HFF-Myc (cell line): Measurements from ENCODE around the gene FRMD4B.

Experiments used
- DNase-seq: peaks from one replicate; pipeline ENCODE4 v3.0.0-alpha.2; 2011; ENCODE audit warnings: low read depth; ENCODE audit errors: extremely low read depth
- H3K4me3 ChIP-seq: replicated peaks from 2 replicates; pipeline ENCODE4 v1.5.1; 2011; ENCODE audit warnings: low read depth, mild to moderate bottlenecking, control low read depth, low read length
- TF ChIP-seq, protein P1 (sequence below): IDR thresholded peaks from 2 replicates; pipeline ENCODE4 v1.5.1; 2012; ENCODE audit warnings: mild to moderate bottlenecking, low read depth, low read length, control low read depth; ENCODE audit errors: missing control alignments

The FRMD4B gene

DNA sequence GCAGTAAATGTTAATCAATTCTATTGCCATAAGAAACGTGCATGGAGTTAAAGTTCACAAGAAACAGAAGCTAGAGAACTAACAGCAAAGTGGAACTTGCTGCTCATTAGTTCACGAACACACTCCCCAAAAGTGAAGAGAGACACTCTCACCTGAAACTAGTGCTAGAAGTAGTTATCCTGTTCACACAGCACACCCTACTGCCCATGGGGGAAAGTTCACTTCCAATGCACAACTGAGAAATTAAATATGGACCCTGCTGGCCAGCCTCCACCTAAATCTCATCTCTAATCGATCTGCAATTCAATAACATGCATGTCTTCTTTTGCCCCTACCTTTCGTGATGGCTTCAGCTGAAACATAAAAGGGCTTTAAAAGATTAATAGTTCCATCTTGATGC lies 39.4 kb upstream of the FRMD4B start:
- no peak overlapping the region for H3K4me3 ChIP-seq
- TF ChIP-seq, protein P1, sequence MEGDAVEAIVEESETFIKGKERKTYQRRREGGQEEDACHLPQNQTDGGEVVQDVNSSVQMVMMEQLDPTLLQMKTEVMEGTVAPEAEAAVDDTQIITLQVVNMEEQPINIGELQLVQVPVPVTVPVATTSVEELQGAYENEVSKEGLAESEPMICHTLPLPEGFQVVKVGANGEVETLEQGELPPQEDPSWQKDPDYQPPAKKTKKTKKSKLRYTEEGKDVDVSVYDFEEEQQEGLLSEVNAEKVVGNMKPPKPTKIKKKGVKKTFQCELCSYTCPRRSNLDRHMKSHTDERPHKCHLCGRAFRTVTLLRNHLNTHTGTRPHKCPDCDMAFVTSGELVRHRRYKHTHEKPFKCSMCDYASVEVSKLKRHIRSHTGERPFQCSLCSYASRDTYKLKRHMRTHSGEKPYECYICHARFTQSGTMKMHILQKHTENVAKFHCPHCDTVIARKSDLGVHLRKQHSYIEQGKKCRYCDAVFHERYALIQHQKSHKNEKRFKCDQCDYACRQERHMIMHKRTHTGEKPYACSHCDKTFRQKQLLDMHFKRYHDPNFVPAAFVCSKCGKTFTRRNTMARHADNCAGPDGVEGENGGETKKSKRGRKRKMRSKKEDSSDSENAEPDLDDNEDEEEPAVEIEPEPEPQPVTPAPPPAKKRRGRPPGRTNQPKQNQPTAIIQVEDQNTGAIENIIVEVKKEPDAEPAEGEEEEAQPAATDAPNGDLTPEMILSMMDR = peak; percentile 38
- no peak for DNase-seq

DNA sequence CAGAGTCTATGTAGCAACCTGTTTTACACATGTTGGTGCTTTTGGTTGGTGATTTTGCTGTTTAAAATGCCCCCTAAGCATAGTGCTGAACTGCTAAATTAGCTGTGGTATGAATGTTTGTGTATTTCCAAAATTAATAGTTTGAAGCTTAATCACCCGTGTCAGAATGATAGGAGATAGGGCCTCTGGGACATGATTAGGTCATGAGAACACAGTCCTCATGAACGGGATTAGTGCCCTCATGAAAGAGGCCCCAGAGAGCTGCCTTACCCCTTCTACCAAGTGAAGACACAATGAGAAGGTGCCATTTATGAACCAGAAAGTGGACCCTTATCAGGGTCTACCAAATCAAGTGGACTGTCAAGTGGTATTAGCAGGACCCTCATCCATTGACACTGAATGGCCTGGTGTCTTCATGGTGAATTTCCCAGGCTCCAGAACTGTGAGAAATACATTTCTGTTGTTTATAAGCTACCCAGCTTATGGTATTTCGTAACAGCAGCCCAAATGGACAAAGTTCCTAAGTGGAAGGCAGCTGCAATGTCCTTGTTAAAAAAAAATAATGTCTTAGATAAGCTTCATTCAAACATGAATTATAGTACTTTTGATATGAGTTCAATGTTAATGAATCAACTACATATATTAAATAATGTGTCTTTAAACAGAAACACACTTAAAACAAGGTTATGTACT lies 37.7 kb upstream of the FRMD4B start:
- DNase-seq = no peak
- TF ChIP-seq, protein P1 = no peak
- H3K4me3 ChIP-seq = no peak overlapping the region

DNA sequence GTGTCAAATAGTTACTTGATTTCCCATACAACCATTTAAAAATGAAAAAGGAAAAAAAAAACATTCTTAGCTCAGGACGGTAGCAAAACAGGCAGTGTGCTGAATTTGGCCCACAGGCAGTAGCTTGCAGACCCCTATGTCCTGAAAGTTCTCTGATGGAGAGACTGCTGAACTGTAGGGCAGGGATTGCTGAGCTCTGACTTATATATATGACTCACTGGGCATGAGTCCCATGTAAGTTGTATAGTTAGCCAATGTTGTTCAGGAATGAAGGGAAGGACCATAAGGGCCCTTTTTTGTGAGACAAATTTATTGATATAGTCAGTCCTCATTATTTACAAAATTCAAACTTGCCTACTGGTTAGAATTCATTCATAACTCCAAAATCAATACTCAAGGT lies 36.9 kb upstream of the FRMD4B start:
- TF ChIP-seq, protein P1 = no peak
- no peak for DNase-seq

DNA sequence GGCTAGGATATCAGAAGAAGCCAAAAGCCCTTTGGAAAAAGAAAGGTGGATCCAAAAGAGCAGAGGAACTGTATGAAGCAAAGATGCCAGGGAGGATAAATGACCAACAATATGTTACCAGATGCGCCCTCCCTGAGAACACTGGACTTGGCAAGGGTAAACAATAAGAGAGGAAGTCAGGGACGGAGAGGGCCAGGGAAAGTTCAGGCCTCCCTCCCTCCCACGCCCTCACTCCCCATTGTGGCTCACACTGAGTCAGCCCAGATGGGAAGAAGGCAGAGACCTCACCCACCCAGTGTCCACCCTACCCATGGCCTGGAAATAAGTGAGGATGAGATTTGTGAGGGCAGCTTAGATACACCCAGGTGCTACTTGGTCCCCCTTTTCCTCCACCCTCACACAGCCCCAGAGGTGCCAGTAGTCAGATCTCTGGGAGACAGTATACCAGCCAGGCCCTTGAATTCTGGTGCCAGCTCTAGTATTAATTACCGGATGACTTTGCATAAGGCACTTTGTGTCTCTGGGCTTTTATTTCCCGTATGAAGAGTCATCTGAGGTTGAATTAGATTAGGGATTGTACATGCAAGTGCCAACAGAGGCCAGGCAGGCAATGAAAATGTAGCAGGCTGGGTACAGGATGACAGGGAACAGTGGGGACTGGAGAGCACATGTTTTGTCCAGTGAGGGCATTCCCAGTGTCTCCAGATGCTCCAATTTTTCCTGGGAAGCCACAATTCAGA lies 35.1 kb upstream of the FRMD4B start:
- TF ChIP-seq, protein P1 = no peak
- DNase-seq = no peak
- H3K4me3 ChIP-seq = no peak overlapping the region

More for the DNA sequence above, 36.9 kb upstream of the FRMD4B start:
- no peak overlapping the region for H3K4me3 ChIP-seq

DNA sequence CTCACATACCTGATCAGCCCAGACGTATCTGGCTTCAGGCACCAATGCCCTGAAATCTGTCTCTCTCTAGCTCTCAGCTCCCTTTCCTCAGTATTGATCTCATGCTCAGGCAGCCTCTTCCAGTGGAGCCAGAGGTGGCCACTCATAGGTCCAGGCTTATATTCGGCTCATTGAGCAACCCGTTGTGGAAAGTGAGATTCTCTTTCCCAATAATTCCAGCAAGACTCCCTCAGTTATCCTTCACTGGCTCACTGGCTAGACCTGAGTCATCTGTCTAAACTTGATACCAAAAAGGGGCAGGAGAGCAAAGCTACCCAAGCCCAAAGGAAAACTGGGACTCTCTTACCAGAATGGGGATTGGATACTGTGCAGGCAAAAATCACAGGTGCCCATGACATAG lies 33.4 kb upstream of the FRMD4B start:
- TF ChIP-seq, protein P1 = no peak
- no peak overlapping the region for H3K4me3 ChIP-seq
- DNase-seq = no peak

DNA sequence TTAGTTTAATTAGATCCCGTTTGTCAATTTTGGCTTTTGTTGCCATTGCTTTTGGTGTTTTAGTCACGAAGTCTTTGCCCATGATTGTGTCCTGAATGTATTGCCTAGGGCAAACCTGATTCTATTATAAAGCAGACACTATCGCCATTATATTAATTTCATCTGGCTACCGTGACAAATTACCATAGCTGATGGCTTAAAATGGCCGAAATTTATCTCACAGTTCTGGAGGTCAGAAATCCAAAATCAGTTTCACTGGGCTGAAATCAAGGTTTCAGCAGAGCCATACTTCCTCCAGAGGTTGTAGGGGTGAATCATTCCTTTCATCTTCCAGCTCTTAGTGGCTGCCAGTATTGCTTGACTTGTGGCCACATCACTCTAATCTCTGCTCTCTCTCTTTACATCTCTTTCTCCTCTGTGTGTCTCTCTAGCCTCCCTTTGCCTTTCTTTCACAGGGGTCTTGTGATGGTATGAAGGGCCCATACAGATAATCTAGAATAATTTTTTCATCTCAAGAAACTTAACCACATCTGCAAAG lies 31.7 kb upstream of the FRMD4B start:
- TF ChIP-seq, protein P1 = no peak
- H3K4me3 ChIP-seq = no peak overlapping the region
- DNase-seq = no peak
